Activated CD4-positive, alpha-beta memory T cell treated with anti-CD3 and anti-CD28 coated beads for 36 hours (primary cell): ENCODE data around the gene FGF22. TPM values are rescaled to one million over a fixed set of nuclear protein-coding genes. Genes with fewer than 3 reads are reported as not detected.

Source experiments
- CTCF ChIA-PET: fragments of 350-600 bp; sonication (Branson Sonifier 250); formaldehyde crosslinking; loops from one replicate; lab custom pipeline; 2021; ENCODE audit warnings: antibody characterized with exemption, inconsistent platforms; lab: Charles Lee
- POLR2A ChIA-PET: fragments of 350-600 bp; sonication (Branson Sonifier 250); formaldehyde crosslinking; loops from one replicate; lab custom pipeline; 2021; ENCODE audit warnings: antibody characterized with exemption; lab: Charles Lee
- DNase-seq: peaks from one replicate; pipeline ENCODE4 v3.0.0-alpha.2; 2020
- H3K27ac Mint-ChIP-seq: one replicate; pipeline ENCODE4 v1.8.0; 2021; ENCODE audit warnings: mixed read lengths
- H3K27me3 Mint-ChIP-seq: one replicate; pipeline ENCODE4 v1.8.0; 2021; ENCODE audit warnings: mixed read lengths
- H3K36me3 Mint-ChIP-seq: one replicate; pipeline ENCODE4 v1.8.0; 2021; ENCODE audit warnings: mixed read lengths
- H3K4me1 Mint-ChIP-seq: one replicate; pipeline ENCODE4 v1.8.0; 2021; ENCODE audit warnings: low read depth, mixed read lengths
- H3K4me3 Mint-ChIP-seq: one replicate; pipeline ENCODE4 v1.8.0; 2021; ENCODE audit warnings: mild to moderate bottlenecking, mixed read lengths
- H3K9me3 Mint-ChIP-seq: one replicate; pipeline ENCODE4 v1.8.0; 2021; ENCODE audit warnings: mixed read lengths
- intact Hi-C: fragments of 100-400 bp; cut with micrococcal nuclease; formaldehyde crosslinking; loops from one replicate; pipeline ENCODE4 v1.15.1; 2023
- total RNA-seq, 2 experiments: library from RNA; stranded (reverse); gene quantifications; one replicate each; pipeline ENCODE4 v1.2.3, GENCODE V29; 2021

Gene FGF22
- total RNA-seq, 2 experiments from 2014 or later: 0.14 TPM; not detected in 1

- no peaks in the 10 kb centered on the region for H3K9me3 Mint-ChIP-seq
- DNase-seq: no peak
- ChIA-PET CTCF (no interaction called here), POLR2A (no interaction called here)
- H3K27me3 Mint-ChIP-seq: no peaks in the 10 kb centered on the region
- intact Hi-C loops: no loop called here
- peaks cover 13% of the 10 kb centered on the region for H3K4me1 Mint-ChIP-seq
- H3K36me3 Mint-ChIP-seq: no peaks in the 10 kb centered on the region
- no peak overlapping the region for H3K4me3 Mint-ChIP-seq
- H3K27ac Mint-ChIP-seq: no peak overlapping the region
These were observed 1.0 kb downstream of the FGF22 start for GRCh38 chr19:640606-641189.

- peaks cover 4% of the 10 kb centered on the region for H3K36me3 Mint-ChIP-seq
- peaks cover 13% of the 10 kb centered on the region for H3K4me1 Mint-ChIP-seq
- CTCF ChIA-PET: no interaction called here
- H3K4me3 Mint-ChIP-seq: no peak overlapping the region
- DNase-seq: no peak
- POLR2A ChIA-PET: no interaction called here
- H3K27ac Mint-ChIP-seq: no peak overlapping the region
- H3K9me3 Mint-ChIP-seq: no peaks in the 10 kb centered on the region
- intact Hi-C loops: no loop called here
- H3K27me3 Mint-ChIP-seq: no peaks in the 10 kb centered on the region
These were observed 2.0 kb downstream of the FGF22 start for GRCh38 chr19:641702-642101.

- peaks cover 13% of the 10 kb centered on the region for H3K4me1 Mint-ChIP-seq
- POLR2A ChIA-PET: no interaction called here
These were observed 3.4 kb downstream of the FGF22 start for GRCh38 chr19:642767-643727.

GRCh38 chr19:643736-644135, 4.1 kb downstream of the FGF22 start:
- Mint-ChIP-seq H3K27me3 (no peaks in the 10 kb centered on the region), H3K4me1 (peaks cover 8% of the 10 kb centered on the region), H3K27ac (no peak overlapping the region), H3K9me3 (no peaks in the 10 kb centered on the region), H3K36me3 (peaks cover 10% of the 10 kb centered on the region), H3K4me3 (no peak overlapping the region)
- POLR2A ChIA-PET: no interaction called here
- CTCF ChIA-PET: no interaction called here
- intact Hi-C loops: no loop called here
- no peak for DNase-seq

More at GRCh38 chr19:642767-643727, 3.4 kb downstream of the FGF22 start:
- no peaks in the 10 kb centered on the region for H3K9me3 Mint-ChIP-seq
- CTCF ChIA-PET: no interaction called here
- no peaks in the 10 kb centered on the region for H3K27me3 Mint-ChIP-seq
- intact Hi-C loops: no loop called here
- H3K4me3 Mint-ChIP-seq: no peak overlapping the region
- no peak for DNase-seq
- H3K36me3 Mint-ChIP-seq: peaks cover 8% of the 10 kb centered on the region
- no peak overlapping the region for H3K27ac Mint-ChIP-seq

- Mint-ChIP-seq H3K27me3 (no peaks in the 10 kb centered on the region), H3K4me3 (no peak overlapping the region), H3K27ac (no peak overlapping the region), H3K36me3 (peaks cover 11% of the 10 kb centered on the region), H3K4me1 (peaks cover 2% of the 10 kb centered on the region), H3K9me3 (no peaks in the 10 kb centered on the region)
- intact Hi-C loops: no loop called here
- DNase-seq: no peak
- CTCF ChIA-PET: no interaction called here
- POLR2A ChIA-PET: no interaction called here
These were observed 4.7 kb downstream of the FGF22 start for GRCh38 chr19:644363-644762.

- intact Hi-C loops: no loop called here
- Mint-ChIP-seq H3K27ac (no peak overlapping the region), H3K4me1 (no peaks in the 10 kb centered on the region), H3K4me3 (no peak overlapping the region), H3K9me3 (no peaks in the 10 kb centered on the region), H3K36me3 (peaks cover 13% of the 10 kb centered on the region), H3K27me3 (no peaks in the 10 kb centered on the region)
- DNase-seq: no peak
- POLR2A ChIA-PET: no interaction called here
- CTCF ChIA-PET: interaction anchor here (0.6 kb wide), 1 partner anchor 108 kb away, joined by 4 read pairs; no protein-coding TSS in a partner anchor
These were observed 5.1 kb downstream of the FGF22 start for GRCh38 chr19:644789-645188.

- H3K9me3 Mint-ChIP-seq: no peaks in the 10 kb centered on the region
- H3K4me1 Mint-ChIP-seq: no peaks in the 10 kb centered on the region
- no peak for DNase-seq
- H3K27me3 Mint-ChIP-seq: no peaks in the 10 kb centered on the region
- intact Hi-C loops: no loop called here
- peak overlapping the region; percentile 51 for H3K27ac Mint-ChIP-seq
- no peak overlapping the region for H3K4me3 Mint-ChIP-seq
- CTCF ChIA-PET: no interaction called here
- H3K36me3 Mint-ChIP-seq: peaks cover 15% of the 10 kb centered on the region
- POLR2A ChIA-PET: no interaction called here
These were observed 6.5 kb downstream of the FGF22 start for GRCh38 chr19:645912-646778.

- POLR2A ChIA-PET: no interaction called here
- intact Hi-C loops: no loop called here
These were observed 7.3 kb downstream of the FGF22 start for GRCh38 chr19:646779-647565.

GRCh38 chr19:647566-648284, 8.0 kb downstream of the FGF22 start:
- Mint-ChIP-seq H3K4me3 (no peak overlapping the region), H3K4me1 (no peaks in the 10 kb centered on the region), H3K9me3 (no peaks in the 10 kb centered on the region), H3K27ac (no peak overlapping the region), H3K36me3 (peaks cover 15% of the 10 kb centered on the region), H3K27me3 (no peaks in the 10 kb centered on the region)
- POLR2A ChIA-PET: no interaction called here
- DNase-seq: no peak
- intact Hi-C loops: no loop called here
- CTCF ChIA-PET: no interaction called here

More at GRCh38 chr19:646779-647565, 7.3 kb downstream of the FGF22 start:
- H3K4me1 Mint-ChIP-seq: no peaks in the 10 kb centered on the region
- no peak overlapping the region for H3K27ac Mint-ChIP-seq
- H3K27me3 Mint-ChIP-seq: no peaks in the 10 kb centered on the region
- CTCF ChIA-PET: no interaction called here
- H3K9me3 Mint-ChIP-seq: no peaks in the 10 kb centered on the region
- DNase-seq: no peak
- no peak overlapping the region for H3K4me3 Mint-ChIP-seq
- peaks cover 15% of the 10 kb centered on the region for H3K36me3 Mint-ChIP-seq

GRCh38 chr19:648305-648704, 8.6 kb downstream of the FGF22 start:
- Mint-ChIP-seq H3K27me3 (no peaks in the 10 kb centered on the region), H3K27ac (no peak overlapping the region), H3K4me3 (no peak overlapping the region), H3K9me3 (no peaks in the 10 kb centered on the region), H3K36me3 (peaks cover 15% of the 10 kb centered on the region), H3K4me1 (no peaks in the 10 kb centered on the region)
- intact Hi-C loops: no loop called here
- ChIA-PET CTCF (no interaction called here), POLR2A (no interaction called here)
- no peak for DNase-seq
